SW480 (cell line): ENCODE measurements around the gene MRGPRX3.
A peak's percentile ranks its signal among the peaks of the same experiment; 100 is the strongest.
"Not testable (repeated sequence)": the region's sequence is repeated elsewhere in the genome, so short reads cannot be mapped to it uniquely, and the experiment has no call there.

Source experiments
- DNase-seq: peaks from one replicate; pipeline ENCODE4 v3.0.0-alpha.2; 2016; ENCODE audit warnings: low spot score

MRGPRX3 gene

GRCh38 chr11:18132341-18132740, at the start of gene MRGPRX3:
MRGPRX3 (plus strand) TSS chr11:18132571; CDS start chr11:18137203, 4,632 bp downstream.
- DNase-seq: no peak

- no peak for DNase-seq
These were observed 44.0 kb upstream of the MRGPRX3 start for GRCh38 chr11:18088366-18088765.

- no peak for DNase-seq
These were observed 43.4 kb upstream of the MRGPRX3 start for GRCh38 chr11:18088966-18089365.

- no peak for DNase-seq
These were observed 40.6 kb upstream of the MRGPRX3 start for GRCh38 chr11:18091731-18092130.

- DNase-seq: no peak
These were observed 38.4 kb upstream of the MRGPRX3 start for GRCh38 chr11:18093959-18094358.

GRCh38 chr11:18100926-18101656, 31.3 kb upstream of the MRGPRX3 start:
- DNase-seq: no peak

GRCh38 chr11:18105086-18105801, 27.1 kb upstream of the MRGPRX3 start:
- no peak for DNase-seq

- DNase-seq: peak; percentile 85
These were observed 26.4 kb upstream of the MRGPRX3 start, which contains the start of gene SAAL1 for GRCh38 chr11:18105802-18106574. SAAL1 (minus strand) TSS chr11:18106082; CDS start chr11:18106041, 41 bp downstream.

GRCh38 chr11:18106688-18107087, 25.7 kb upstream of the MRGPRX3 start:
- DNase-seq: no peak

- no peak for DNase-seq
These were observed 24.1 kb upstream of the MRGPRX3 start for GRCh38 chr11:18108254-18108653.

GRCh38 chr11:18111005-18111404, 21.4 kb upstream of the MRGPRX3 start:
- DNase-seq: no peak

GRCh38 chr11:18115360-18116127, 16.8 kb upstream of the MRGPRX3 start:
- DNase-seq: peak; percentile 82

- DNase-seq: not testable (repeated sequence)
These were observed 11.0 kb upstream of the MRGPRX3 start for GRCh38 chr11:18121331-18121828.

GRCh38 chr11:18131115-18131514, 1.3 kb upstream of the MRGPRX3 start:
- DNase-seq: not testable (repeated sequence)

GRCh38 chr11:18135308-18135707, 2.9 kb downstream of the MRGPRX3 start:
- no peak for DNase-seq

- no peak for DNase-seq
These were observed 4.9 kb downstream of the MRGPRX3 start for GRCh38 chr11:18137186-18137800.

- DNase-seq: no peak
These were observed 7.8 kb downstream of the MRGPRX3 start for GRCh38 chr11:18140145-18140544.

GRCh38 chr11:18144243-18144642, 11.9 kb downstream of the MRGPRX3 start:
- no peak for DNase-seq

GRCh38 chr11:18145025-18145424, 12.7 kb downstream of the MRGPRX3 start:
- DNase-seq: no peak

- DNase-seq: no peak
These were observed 13.5 kb downstream of the MRGPRX3 start for GRCh38 chr11:18145837-18146236.

GRCh38 chr11:18151581-18151980, 19.2 kb downstream of the MRGPRX3 start:
- no peak for DNase-seq
